Measurements from ENCODE around the gene ALG2. TPM values are rescaled to one million over a fixed set of nuclear protein-coding genes. Genes with fewer than 3 reads are reported as not detected.

Gene ALG2
- polyA plus RNA-seq, 1 experiment = 61.6 TPM

- CTCF ChIA-PET = interaction anchor here (0.5 to 1.1 kb wide), 2 partner anchors 50 to 988 kb away, joined by 5 to 6 read pairs; no protein-coding TSS in a partner anchor
- Histone ChIP-seq H3K27ac (ENCODE audit: low read depth, low read length) (no peak overlapping the region), H3K27me3 (ENCODE audit: control insufficient read depth, insufficient read depth, low read length) (no peaks in the 10 kb centered on the region), H3K9me3 (ENCODE audit: control insufficient read depth, insufficient read depth, low read length) (no peaks in the 10 kb centered on the region), H3K4me3 (ENCODE audit: low read depth, low read length) (no peak overlapping the region)
- TF ChIP-seq, protein P1, sequence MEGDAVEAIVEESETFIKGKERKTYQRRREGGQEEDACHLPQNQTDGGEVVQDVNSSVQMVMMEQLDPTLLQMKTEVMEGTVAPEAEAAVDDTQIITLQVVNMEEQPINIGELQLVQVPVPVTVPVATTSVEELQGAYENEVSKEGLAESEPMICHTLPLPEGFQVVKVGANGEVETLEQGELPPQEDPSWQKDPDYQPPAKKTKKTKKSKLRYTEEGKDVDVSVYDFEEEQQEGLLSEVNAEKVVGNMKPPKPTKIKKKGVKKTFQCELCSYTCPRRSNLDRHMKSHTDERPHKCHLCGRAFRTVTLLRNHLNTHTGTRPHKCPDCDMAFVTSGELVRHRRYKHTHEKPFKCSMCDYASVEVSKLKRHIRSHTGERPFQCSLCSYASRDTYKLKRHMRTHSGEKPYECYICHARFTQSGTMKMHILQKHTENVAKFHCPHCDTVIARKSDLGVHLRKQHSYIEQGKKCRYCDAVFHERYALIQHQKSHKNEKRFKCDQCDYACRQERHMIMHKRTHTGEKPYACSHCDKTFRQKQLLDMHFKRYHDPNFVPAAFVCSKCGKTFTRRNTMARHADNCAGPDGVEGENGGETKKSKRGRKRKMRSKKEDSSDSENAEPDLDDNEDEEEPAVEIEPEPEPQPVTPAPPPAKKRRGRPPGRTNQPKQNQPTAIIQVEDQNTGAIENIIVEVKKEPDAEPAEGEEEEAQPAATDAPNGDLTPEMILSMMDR (IDR thresholded peaks at IDR 0.05; ENCODE audit: low read depth, low read length) = no peak
- no peak for DNase-seq (ENCODE audit: low read depth, low spot score)
- POLR2A ChIA-PET = no interaction called here
These were observed 12.9 kb upstream of the ALG2 start for GRCh38 chr9:99234618-99235017.

- Histone ChIP-seq H3K27me3 (ENCODE audit: control insufficient read depth, insufficient read depth, low read length) (no peaks in the 10 kb centered on the region), H3K9me3 (ENCODE audit: control insufficient read depth, insufficient read depth, low read length) (no peaks in the 10 kb centered on the region), H3K27ac (ENCODE audit: low read depth, low read length) (no peak overlapping the region), H3K4me3 (ENCODE audit: low read depth, low read length) (no peak overlapping the region)
- ChIA-PET POLR2A (interaction anchor here (2.8 kb wide), 1 partner anchor 10 kb away, joined by 22 read pairs; the partner anchor contains the start of genes ALG2 and SEC61B), CTCF (interaction anchor here (0.8 to 3.6 kb wide), 19 partner anchors 9 to 991 kb away, joined by 3 to 21 read pairs (median 4); partner anchors contain the start of genes ALG2 and SEC61B)
- TF ChIP-seq, protein P1 (IDR thresholded peaks at IDR 0.05; ENCODE audit: low read depth, low read length) = peak; percentile 61
- DNase-seq (ENCODE audit: low read depth, low spot score) = no peak
These were observed 10.0 kb upstream of the ALG2 start for GRCh38 chr9:99231711-99232110.

DNA sequence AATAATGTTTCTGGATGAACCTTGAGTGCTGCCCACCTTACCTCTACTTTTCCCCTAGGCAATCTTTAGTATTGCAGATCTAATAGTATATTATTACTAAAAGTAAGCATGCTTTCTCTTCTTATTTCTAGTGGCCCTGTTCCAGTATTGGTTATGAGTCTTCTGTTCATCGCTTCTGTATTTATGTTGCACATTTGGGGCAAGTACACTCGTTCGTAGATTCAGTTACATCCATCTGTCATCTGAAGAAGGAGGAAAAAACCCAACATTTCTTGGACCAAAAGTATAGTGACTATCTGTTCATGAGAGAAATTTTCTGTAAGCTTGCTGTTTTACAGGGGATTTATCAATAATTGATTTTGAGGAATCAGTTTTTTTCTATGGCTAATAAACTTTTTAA is 8.5 kb upstream of the ALG2 start:
- CTCF ChIA-PET = interaction anchor here (3.6 kb wide), 1 partner anchor 45 kb away, joined by 15 read pairs; no protein-coding TSS in a partner anchor
- DNase-seq (ENCODE audit: low read depth, low spot score) = no peak

GRCh38 chr9:99226054-99226453 is 4.3 kb upstream of the ALG2 start:
- no peaks in the 10 kb centered on the region; the same call in 1 of the 2 replicates for H3K9me3 ChIP-seq (ENCODE audit: control insufficient read depth, insufficient read depth, low read length)
- H3K27ac ChIP-seq (ENCODE audit: low read depth, low read length) = no peak overlapping the region
- TF ChIP-seq, protein P1 (IDR thresholded peaks at IDR 0.05; ENCODE audit: low read depth, low read length) = no peak
- no peak overlapping the region for H3K4me3 ChIP-seq (ENCODE audit: low read depth, low read length)
- CTCF ChIA-PET = interaction anchor here (1.5 kb wide), 1 partner anchor 41 kb away, joined by 3 read pairs; no protein-coding TSS in a partner anchor
- POLR2A ChIA-PET = no interaction called here
- no peaks in the 10 kb centered on the region for H3K27me3 ChIP-seq (ENCODE audit: control insufficient read depth, insufficient read depth, low read length)
- DNase-seq (ENCODE audit: low read depth, low spot score) = no peak

More for the DNA sequence above, 8.5 kb upstream of the ALG2 start:
- POLR2A ChIA-PET = no interaction called here
- Histone ChIP-seq H3K9me3 (ENCODE audit: control insufficient read depth, insufficient read depth, low read length) (no peaks in the 10 kb centered on the region), H3K27ac (ENCODE audit: low read depth, low read length) (no peak overlapping the region), H3K4me3 (ENCODE audit: low read depth, low read length) (no peak overlapping the region), H3K27me3 (ENCODE audit: control insufficient read depth, insufficient read depth, low read length) (no peaks in the 10 kb centered on the region)
- TF ChIP-seq, protein P1 (IDR thresholded peaks at IDR 0.05; ENCODE audit: low read depth, low read length) = no peak

GRCh38 chr9:99224445-99224844 is 2.7 kb upstream of the ALG2 start:
- no peak for DNase-seq (ENCODE audit: low read depth, low spot score)
- ChIA-PET CTCF (no interaction called here), POLR2A (no interaction called here)
- Histone ChIP-seq H3K27me3 (ENCODE audit: control insufficient read depth, insufficient read depth, low read length) (no peaks in the 10 kb centered on the region), H3K4me3 (ENCODE audit: low read depth, low read length) (no peak overlapping the region), H3K27ac (ENCODE audit: low read depth, low read length) (no peak overlapping the region), H3K9me3 (ENCODE audit: control insufficient read depth, insufficient read depth, low read length) (no peaks in the 10 kb centered on the region; the same call in 1 of the 2 replicates)
- TF ChIP-seq, protein P1 (IDR thresholded peaks at IDR 0.05; ENCODE audit: low read depth, low read length) = no peak
